ENCODE data around the gene SEC14L3. TPM values are rescaled to one million over a fixed set of nuclear protein-coding genes. Genes with fewer than 3 reads are reported as not detected.

SEC14L3 gene
- total and polyA plus RNA-seq, 2 donors (not counting 3 experiments of a cell fraction or from before 2014, with no cell fraction given), result not detected

GRCh38 chr22:30438559-30438958 lies 33.3 kb downstream of the SEC14L3 start:
- Histone ChIP-seq H3K36me3 (ENCODE audit: control insufficient read depth in 2 of 2, extremely low read depth in 1 of 2, insufficient read depth in 2 of 2, low read length in 2 of 2) (no peaks in the 10 kb centered on the region), H3K9me3 (replicated peaks; ENCODE audit: control insufficient read depth, insufficient read depth, low read length) (no peaks in the 10 kb centered on the region), H3K79me2 (ENCODE audit: control insufficient read depth, insufficient read depth, low read length) (no peaks in the 10 kb centered on the region), H3K4me1 (ENCODE audit: control insufficient read depth, extremely low read depth, insufficient read depth, low read length) (peaks cover 10% of the 10 kb centered on the region), H3K4me2 (ENCODE audit: insufficient read depth, low read length) (no peak overlapping the region), H3K9ac (replicated peaks; ENCODE audit: extremely low read depth, insufficient read depth, low read length) (no peak overlapping the region), H4K20me1 (replicated peaks; ENCODE audit: control insufficient read depth, extremely low read depth, insufficient read depth, low read length) (no peaks in the 10 kb centered on the region), H2AFZ (ENCODE audit: low read depth, low read length) (no peak overlapping the region), H3K4me3 (replicated peaks in 1 of 3; ENCODE audit: insufficient read depth in 1 of 3, low read depth in 1 of 3, low read length in 3 of 3) (no peak overlapping the region), H3K27ac (ENCODE audit: insufficient read depth, low read depth, low read length) (no peak overlapping the region), H3K9me1 (replicated peaks; ENCODE audit: control insufficient read depth, extremely low read depth, insufficient read depth, low read length) (no peaks in the 10 kb centered on the region), H3K27me3 (ENCODE audit: control insufficient read depth in 2 of 2, insufficient read depth in 2 of 2, low read length in 2 of 2) (no peaks in the 10 kb centered on the region)
- ChIA-PET CTCF (interaction anchor here (1.2 to 3.9 kb wide), 2 partner anchors 12 to 317 kb away, joined by 5 to 24 read pairs; partner anchors contain the start of gene MTFP1), POLR2A (no interaction called here)
- intact Hi-C loops (cut with micrococcal nuclease) (no loop called here), dilution Hi-C loops (cut with MboI; ENCODE audit: extremely low pct_ligation_motif_present, low sequenced_read_pairs) (no loop called here)
- BruUV-seq (replicated peaks), result no TSS peak
- no peak for FAIRE-seq
- no peak for TF ChIP-seq MAX (IDR thresholded peaks at IDR 0.05; ENCODE audit: insufficient read depth, insufficient read length)
- TF ChIP-seq JUN (IDR thresholded peaks at IDR 0.05; ENCODE audit: borderline replicate concordance, insufficient read depth, insufficient read length, low read depth), result no peak
- TF ChIP-seq POLR2AphosphoS5 (IDR thresholded peaks at IDR 0.05; ENCODE audit: insufficient read depth, low read depth, low read length), result no peak
- TF ChIP-seq FOS (IDR thresholded peaks at IDR 0.05; ENCODE audit: borderline replicate concordance, insufficient read depth, low read length), result no peak
- no peak for TF ChIP-seq CTCF (IDR thresholded peaks at IDR 0.05; ENCODE audit: extremely low read depth in 1 of 2, insufficient read depth in 1 of 2, low read depth in 1 of 2, low read length in 2 of 2)
- no peak for TF ChIP-seq POLR2A (IDR thresholded peaks at IDR 0.05; ENCODE audit: low read depth, low read length)
- no peak for TF ChIP-seq EZH2 (IDR thresholded peaks at IDR 0.05; ENCODE audit: borderline replicate concordance, low read depth, low read length, severe bottlenecking)
- no peak for TF ChIP-seq MYC (IDR thresholded peaks at IDR 0.05; ENCODE audit: low read depth, low read length)
- no peak for TF ChIP-seq GATA2 (IDR thresholded peaks at IDR 0.05; ENCODE audit: insufficient read depth, insufficient read length, low read depth, low read length)
- DNase-seq (ENCODE audit: low read depth, low spot score), result no peak
